SJSA1 (cell line): ENCODE data around the gene ZFP91. TPM values are rescaled to one million over a fixed set of nuclear protein-coding genes. Genes with fewer than 3 reads are reported as not detected.
A peak's percentile ranks its signal among the peaks of the same experiment; 100 is the strongest.

Source experiments
- DNase-seq, 2 experiments: peaks; one replicate each; pipeline ENCODE4 v3.0.0-alpha.2; 2015 to 2020; ENCODE audit warnings: low spot score in 2 of 2, low read depth in 1 of 2
- H3K27ac ChIP-seq: fragments of 250-450 bp; sonication (Bioruptor Pico); 2 replicates; pipeline ENCODE4 v1.5.1; 2020; ENCODE audit warnings: mild to moderate bottlenecking, moderate library complexity
- H3K27me3 ChIP-seq: fragments of 250-450 bp; sonication (Bioruptor Pico); replicated peaks from 2 replicates; pipeline ENCODE4 v1.5.1; 2020; ENCODE audit warnings: mild to moderate bottlenecking, moderate library complexity
- H3K36me3 ChIP-seq: fragments of 250-450 bp; sonication (Bioruptor Pico); 2 replicates; pipeline ENCODE4 v1.5.1; 2020; ENCODE audit warnings: mild to moderate bottlenecking
- H3K4me1 ChIP-seq: fragments of 250-450 bp; sonication (Bioruptor Pico); replicated peaks from 2 replicates; pipeline ENCODE4 v1.6.1; 2021; ENCODE audit warnings: mild to moderate bottlenecking
- H3K4me3 ChIP-seq: fragments of 250-450 bp; sonication (Bioruptor Pico); 2 replicates; pipeline ENCODE4 v1.5.1; 2020; ENCODE audit warnings: mild to moderate bottlenecking
- H3K9me3 ChIP-seq: fragments of 250-450 bp; sonication (Bioruptor Pico); replicated peaks from 2 replicates; pipeline ENCODE4 v1.5.1; 2020; ENCODE audit warnings: mild to moderate bottlenecking
- total RNA-seq: library from RNA; depleted of rRNA; stranded (reverse); fragments of >200 nt; shearing (Covaris generic); gene quantifications from 2 replicates; pipeline ENCODE4 v1.2.3, GENCODE V29; 2014

ZFP91 gene
- total RNA-seq, 1 experiment from 2014 or later = 83.8 TPM

GRCh38 chr11:58575377-58576020 lies 3.4 kb upstream of the ZFP91 start, which contains the start of gene LPXN:
Gene LPXN, minus strand, starts transcription at chr11:58575856. Its CDS starts 84 bp downstream, at chr11:58575772.
- H3K36me3 ChIP-seq = peaks cover 18% of the 10 kb centered on the region
- no peaks in the 10 kb centered on the region for H3K27me3 ChIP-seq
- peak within 1 kb of the TSS; percentile 100 for H3K27ac ChIP-seq
- H3K4me1 ChIP-seq = peaks cover 26% of the 10 kb centered on the region
- H3K4me3 ChIP-seq = no peak within 1 kb of the TSS
- no peak for DNase-seq
- no peaks in the 10 kb centered on the region for H3K9me3 ChIP-seq

- no peak for DNase-seq
- no peaks in the 10 kb centered on the region for H3K27me3 ChIP-seq
- H3K4me1 ChIP-seq = peaks cover 30% of the 10 kb centered on the region
- H3K4me3 ChIP-seq = peak overlapping the region; percentile 99
- no peaks in the 10 kb centered on the region for H3K9me3 ChIP-seq
- H3K36me3 ChIP-seq = peaks cover 15% of the 10 kb centered on the region
- H3K27ac ChIP-seq = peak overlapping the region; percentile 100
These were observed 1.9 kb upstream of the ZFP91 start for GRCh38 chr11:58576887-58577471.

- Histone ChIP-seq H3K27ac (peak overlapping the region; percentile 100), H3K4me3 (peak overlapping the region; percentile 99), H3K9me3 (no peaks in the 10 kb centered on the region), H3K4me1 (peaks cover 30% of the 10 kb centered on the region), H3K27me3 (no peaks in the 10 kb centered on the region), H3K36me3 (peaks cover 15% of the 10 kb centered on the region)
- DNase-seq = peak; percentile 81 to 83
These were observed 1.2 kb upstream of the ZFP91 start for GRCh38 chr11:58577555-58578135.

GRCh38 chr11:58578136-58578634 lies 678 bp upstream of the ZFP91 start:
- peaks cover 29% of the 10 kb centered on the region for H3K4me1 ChIP-seq
- DNase-seq = peak; percentile 96 to 98
- H3K36me3 ChIP-seq = peaks cover 15% of the 10 kb centered on the region
- H3K4me3 ChIP-seq = peak overlapping the region; percentile 99
- H3K27ac ChIP-seq = peak overlapping the region; percentile 100
- H3K27me3 ChIP-seq = no peaks in the 10 kb centered on the region
- H3K9me3 ChIP-seq = no peaks in the 10 kb centered on the region

- Histone ChIP-seq H3K27me3 (no peaks in the 10 kb centered on the region), H3K27ac (peak overlapping the region; percentile 99)
These were observed 598 bp downstream of the ZFP91 start for GRCh38 chr11:58579192-58580129.

GRCh38 chr11:58580311-58580710 lies 1.4 kb downstream of the ZFP91 start:
- DNase-seq = no peak
- peaks cover 20% of the 10 kb centered on the region for H3K36me3 ChIP-seq
- peaks cover 18% of the 10 kb centered on the region for H3K4me1 ChIP-seq
- H3K9me3 ChIP-seq = no peaks in the 10 kb centered on the region
- no peaks in the 10 kb centered on the region for H3K27me3 ChIP-seq
- H3K4me3 ChIP-seq = peak overlapping the region; percentile 99
- no peak overlapping the region for H3K27ac ChIP-seq

More at GRCh38 chr11:58579192-58580129, 598 bp downstream of the ZFP91 start:
- Histone ChIP-seq H3K9me3 (no peaks in the 10 kb centered on the region), H3K4me3 (peak overlapping the region; percentile 99), H3K4me1 (peaks cover 20% of the 10 kb centered on the region), H3K36me3 (peaks cover 15% of the 10 kb centered on the region)
- peak; percentile 93 for DNase-seq

- H3K9me3 ChIP-seq = no peaks in the 10 kb centered on the region
- no peaks in the 10 kb centered on the region for H3K27me3 ChIP-seq
- H3K4me3 ChIP-seq = no peak overlapping the region
- H3K27ac ChIP-seq = no peak overlapping the region
- no peak for DNase-seq
- 0 out of 2 replicates have a peak, but pooled peaks cover 4% of the 10 kb centered on the region for H3K4me1 ChIP-seq
- H3K36me3 ChIP-seq = peaks cover 34% of the 10 kb centered on the region
These were observed 3.6 kb downstream of the ZFP91 start for GRCh38 chr11:58582437-58582836.

GRCh38 chr11:58586998-58587397 lies 8.1 kb downstream of the ZFP91 start:
- peaks cover 32% of the 10 kb centered on the region for H3K36me3 ChIP-seq
- no peaks in the 10 kb centered on the region for H3K4me1 ChIP-seq
- no peaks in the 10 kb centered on the region for H3K27me3 ChIP-seq
- no peak overlapping the region for H3K27ac ChIP-seq
- H3K4me3 ChIP-seq = no peak overlapping the region
- no peak for DNase-seq
- no peaks in the 10 kb centered on the region for H3K9me3 ChIP-seq

GRCh38 chr11:58591659-58592058 lies 12.8 kb downstream of the ZFP91 start:
- DNase-seq = no peak
- Histone ChIP-seq H3K9me3 (no peaks in the 10 kb centered on the region), H3K27ac (no peak overlapping the region), H3K4me3 (no peak overlapping the region), H3K36me3 (peaks cover 40% of the 10 kb centered on the region), H3K27me3 (no peaks in the 10 kb centered on the region), H3K4me1 (peaks cover 9% of the 10 kb centered on the region)

GRCh38 chr11:58592760-58593472 lies 14.1 kb downstream of the ZFP91 start:
- H3K27me3 ChIP-seq = no peaks in the 10 kb centered on the region
- H3K4me3 ChIP-seq = no peak overlapping the region
- peaks cover 44% of the 10 kb centered on the region for H3K36me3 ChIP-seq
- H3K9me3 ChIP-seq = no peaks in the 10 kb centered on the region
- peaks cover 9% of the 10 kb centered on the region for H3K4me1 ChIP-seq
- H3K27ac ChIP-seq = no peak overlapping the region
- no peak for DNase-seq

GRCh38 chr11:58594826-58595225 lies 16.0 kb downstream of the ZFP91 start:
- Histone ChIP-seq H3K36me3 (peaks cover 52% of the 10 kb centered on the region), H3K27ac (no peak overlapping the region), H3K9me3 (no peaks in the 10 kb centered on the region), H3K27me3 (no peaks in the 10 kb centered on the region), H3K4me3 (no peak overlapping the region), H3K4me1 (peaks cover 9% of the 10 kb centered on the region)
- no peak for DNase-seq

GRCh38 chr11:58596621-58597020 lies 17.8 kb downstream of the ZFP91 start:
- DNase-seq = no peak
- Histone ChIP-seq H3K4me1 (peaks cover 9% of the 10 kb centered on the region), H3K27ac (no peak overlapping the region), H3K9me3 (no peaks in the 10 kb centered on the region), H3K4me3 (no peak overlapping the region), H3K36me3 (peaks cover 46% of the 10 kb centered on the region), H3K27me3 (no peaks in the 10 kb centered on the region)
